Amniotic epithelial cell (primary cell): ENCODE measurements around the gene MLST8.
"Not testable (repeated sequence)": the region's sequence is repeated elsewhere in the genome, so short reads cannot be mapped to it uniquely, and the experiment has no call there.

Experiments
- DNase-seq: peaks from one replicate; pipeline ENCODE4 v3.0.0-alpha.2; 2010; ENCODE audit warnings: low read depth

The MLST8 gene

DNA sequence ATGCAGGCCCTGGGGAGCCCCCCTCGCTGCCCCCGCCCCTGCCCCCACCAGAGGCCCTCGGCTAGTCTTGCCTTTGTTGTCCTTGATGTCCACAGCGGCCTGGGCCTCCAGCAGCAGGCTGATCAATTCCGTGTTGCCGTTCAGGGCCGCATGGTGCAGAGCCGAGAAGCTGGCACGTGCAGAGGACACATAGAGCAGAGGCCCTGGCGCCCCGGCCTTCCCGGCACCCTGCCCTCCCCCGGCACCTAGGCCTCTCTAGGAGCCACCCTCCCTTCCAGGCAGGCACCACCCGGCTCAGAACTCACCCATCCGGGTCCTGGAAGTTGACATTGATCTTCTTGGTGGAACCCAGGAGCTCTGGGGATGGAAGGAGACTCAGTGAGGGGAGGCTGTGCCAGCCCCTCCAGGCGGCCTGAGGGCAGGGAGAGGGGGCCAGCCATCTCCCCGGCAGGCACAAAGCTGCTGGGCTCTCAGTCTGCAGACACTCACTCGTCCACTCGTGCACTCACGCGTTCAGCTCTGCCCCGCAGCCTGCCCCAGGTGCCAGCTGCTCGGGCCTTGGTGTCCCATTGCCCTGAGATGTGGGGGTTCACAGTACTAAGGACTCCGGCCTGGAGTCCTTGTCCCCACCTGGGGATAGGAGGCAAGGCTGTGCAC is 15.1 kb upstream of the MLST8 start:
- no peak for DNase-seq

DNA sequence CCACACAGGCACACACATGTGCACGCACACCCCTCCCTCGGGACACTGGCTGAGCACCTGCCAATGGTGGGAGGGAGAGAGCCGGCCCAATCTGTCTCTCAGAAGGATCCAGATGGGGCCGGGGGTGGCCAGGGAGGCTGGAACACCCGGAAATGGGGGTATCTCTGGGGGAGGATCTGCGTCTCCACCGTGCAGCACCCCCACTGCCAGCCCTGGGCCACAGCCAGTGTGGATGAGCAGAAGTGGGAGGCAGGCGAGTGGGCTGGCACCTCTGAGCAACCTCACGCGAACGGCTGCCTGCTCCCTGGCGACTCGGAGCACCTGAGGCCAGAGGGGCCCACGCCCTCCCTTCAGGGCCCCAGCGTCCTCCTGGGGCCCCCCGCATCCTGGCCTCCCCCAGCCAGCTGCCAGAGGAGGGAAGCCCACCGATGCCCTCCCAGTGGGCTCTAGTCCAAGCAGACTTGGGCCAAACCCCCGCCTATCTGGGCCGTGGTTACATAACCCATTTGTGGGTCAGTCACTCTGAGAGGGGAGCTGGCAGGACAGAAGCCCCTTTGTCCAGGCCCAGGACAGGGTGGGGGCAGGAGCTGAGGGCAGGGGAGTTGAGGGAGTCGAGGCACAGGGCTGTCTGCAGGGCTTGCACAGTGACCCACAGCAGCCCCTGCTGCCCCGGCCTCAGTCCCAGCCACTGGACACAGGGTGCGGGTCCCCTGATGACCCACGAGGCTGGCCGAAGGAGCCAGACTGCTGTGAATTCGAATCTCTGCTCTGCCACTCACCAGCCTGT is 14.4 kb upstream of the MLST8 start:
- no peak for DNase-seq

DNA sequence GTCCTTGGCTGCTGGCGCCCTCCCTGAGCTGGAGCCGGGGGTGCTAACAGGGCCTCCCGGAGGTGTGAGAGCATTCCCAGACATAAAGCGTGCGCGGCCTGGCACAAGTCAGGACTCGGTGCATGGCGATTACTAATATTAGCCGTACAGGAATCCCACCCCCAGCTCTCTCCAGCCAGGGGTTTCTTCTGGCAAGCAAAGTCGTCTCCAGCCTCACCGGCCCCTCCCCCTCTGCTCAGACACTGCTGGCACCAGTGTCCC is 13.9 kb upstream of the MLST8 start:
- DNase-seq, result no peak

DNA sequence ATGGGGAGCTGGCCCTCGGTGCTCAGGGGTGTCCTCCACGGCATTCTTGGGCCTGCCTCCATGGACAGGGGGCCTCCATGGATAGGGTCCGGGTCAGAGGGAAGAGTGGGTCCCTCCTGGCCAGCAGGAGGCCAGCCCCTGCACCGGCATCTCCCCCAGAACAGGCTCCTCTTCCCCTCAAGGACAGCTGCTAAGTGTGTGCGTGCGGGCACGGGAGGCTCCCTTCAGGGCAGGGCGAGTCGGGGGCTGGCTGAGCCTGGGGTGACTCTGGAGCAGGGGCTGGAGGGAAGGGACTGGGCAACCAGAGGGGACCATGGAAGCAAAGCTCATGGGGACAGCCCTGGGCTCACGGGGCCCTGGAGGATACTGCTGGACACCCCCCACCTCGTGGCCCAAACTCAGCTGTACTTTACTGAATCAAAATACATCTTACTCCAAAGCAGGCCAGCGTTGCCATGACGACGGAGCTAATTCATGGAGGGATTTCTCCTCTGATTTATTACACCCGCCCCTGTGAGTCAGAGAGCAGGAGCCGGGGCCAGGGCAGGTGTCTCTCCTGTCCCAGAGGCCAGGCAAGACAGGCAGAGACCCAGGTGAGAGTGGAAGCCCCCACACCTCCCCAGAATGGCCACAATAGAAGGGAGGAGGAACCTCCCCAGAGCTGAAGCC is 11.0 kb upstream of the MLST8 start:
- DNase-seq, result peak; percentile 78

DNA sequence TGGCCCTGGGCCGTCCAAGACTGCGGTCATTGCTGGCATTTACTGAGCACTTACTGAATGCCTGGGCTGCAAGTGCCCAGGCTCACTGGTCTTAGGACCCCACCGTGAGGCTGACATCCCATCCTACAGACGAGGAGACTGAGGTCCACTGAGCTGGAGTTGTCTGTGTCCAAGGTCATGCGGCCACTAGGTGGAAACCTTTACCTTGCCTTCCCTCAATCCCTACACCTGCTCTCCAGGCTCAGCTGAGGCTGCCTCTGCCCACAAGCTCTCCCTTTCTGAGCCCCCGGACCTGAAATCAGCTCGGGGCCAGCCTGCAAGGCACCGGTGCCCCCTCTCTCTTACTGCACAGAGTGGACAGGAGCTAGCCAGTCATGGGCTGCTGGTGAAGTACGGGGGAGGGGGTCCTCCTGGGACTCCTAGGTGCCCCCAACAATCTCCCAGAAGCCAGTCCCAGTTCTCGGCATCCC is 10.4 kb upstream of the MLST8 start:
- peak; percentile 49 for DNase-seq

DNA sequence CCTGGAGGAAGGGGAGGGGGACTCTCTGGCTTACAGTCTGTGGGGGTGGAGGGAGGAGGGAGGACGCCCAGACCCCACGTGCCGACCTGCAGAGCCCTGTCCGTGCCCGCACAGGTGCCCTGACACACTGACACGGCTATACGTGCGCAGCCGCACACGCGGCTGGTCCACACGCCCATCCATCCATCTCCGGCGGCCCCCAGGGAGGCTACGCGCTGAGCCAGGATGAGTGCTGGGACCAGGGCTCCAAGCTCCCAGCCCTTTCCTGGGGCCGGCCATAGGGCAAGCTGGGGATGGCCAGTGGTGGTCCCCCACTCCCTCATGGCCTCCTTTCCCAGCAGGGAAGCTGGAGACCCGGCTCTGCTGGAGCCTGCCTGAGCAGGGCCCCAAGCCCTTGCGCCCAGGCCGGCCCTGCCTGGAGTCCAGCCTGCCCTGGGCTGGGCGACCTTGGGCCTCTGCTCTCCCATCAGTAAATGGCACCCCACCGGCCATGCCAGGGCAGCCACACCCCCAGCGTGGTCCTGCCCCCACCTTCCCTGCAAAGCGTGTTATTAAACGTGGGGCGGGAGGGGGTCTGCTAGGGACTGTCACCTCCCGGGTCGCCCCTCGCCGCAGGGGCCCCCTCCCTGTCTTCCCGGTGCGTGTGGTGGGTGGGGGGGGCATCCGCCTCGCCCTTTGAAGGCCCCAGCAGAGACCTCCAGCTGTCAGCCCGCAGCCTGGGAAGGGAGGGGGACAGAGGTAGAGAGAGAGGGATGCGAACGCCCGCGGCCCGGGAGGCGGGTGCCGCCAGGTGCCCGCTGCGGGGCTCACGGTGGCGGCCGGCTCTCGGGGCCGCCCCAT is 9.7 kb upstream of the MLST8 start:
- no peak for DNase-seq

DNA sequence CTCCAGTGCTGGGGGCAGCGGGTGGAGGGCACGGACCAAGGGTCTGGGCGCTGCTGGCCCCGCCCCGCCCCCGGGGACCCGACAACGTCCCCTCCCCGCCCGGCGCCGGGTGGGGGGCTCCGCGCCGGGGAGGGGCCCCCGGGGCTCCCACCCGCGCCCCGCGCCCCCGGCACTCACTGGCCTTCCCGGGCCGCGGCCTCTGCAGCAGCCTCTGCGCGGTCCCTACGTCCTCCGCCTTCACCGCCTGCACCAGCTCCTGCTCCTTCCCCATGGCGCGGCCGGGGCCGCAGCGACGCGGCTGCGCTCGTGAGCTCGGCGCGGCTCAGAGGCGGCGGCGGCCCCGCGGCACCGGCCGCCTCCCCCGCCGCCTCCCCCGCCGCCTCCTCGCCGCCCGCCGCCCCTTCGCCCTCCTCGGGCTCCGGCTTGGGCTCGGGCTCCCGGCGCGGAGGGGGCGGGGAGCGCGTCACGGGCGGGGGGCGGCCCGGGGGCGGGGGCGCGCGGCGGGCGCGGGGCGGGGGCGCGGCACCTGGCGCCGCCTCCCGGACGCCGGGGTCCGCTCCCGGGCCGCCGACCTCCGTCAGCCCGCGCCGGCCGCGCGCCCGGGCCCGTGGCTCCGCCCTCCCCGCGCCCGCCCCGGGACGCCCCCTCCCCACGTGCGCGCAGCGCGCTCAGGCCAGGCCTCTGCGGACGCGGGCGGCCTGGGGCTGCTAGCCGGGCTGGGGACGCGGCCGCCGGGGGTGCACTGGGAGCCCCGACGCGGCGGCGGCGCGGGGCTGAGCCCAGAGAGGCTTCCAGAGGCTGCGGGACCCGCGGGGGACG is 8.9 kb upstream of the MLST8 start, which contains the start of gene CASKIN1:
CASKIN1 (minus strand) TSS at position 444 of the 819 bp plus-strand sequence; CDS start at position 271, 173 bp downstream.
- DNase-seq, result no peak

DNA sequence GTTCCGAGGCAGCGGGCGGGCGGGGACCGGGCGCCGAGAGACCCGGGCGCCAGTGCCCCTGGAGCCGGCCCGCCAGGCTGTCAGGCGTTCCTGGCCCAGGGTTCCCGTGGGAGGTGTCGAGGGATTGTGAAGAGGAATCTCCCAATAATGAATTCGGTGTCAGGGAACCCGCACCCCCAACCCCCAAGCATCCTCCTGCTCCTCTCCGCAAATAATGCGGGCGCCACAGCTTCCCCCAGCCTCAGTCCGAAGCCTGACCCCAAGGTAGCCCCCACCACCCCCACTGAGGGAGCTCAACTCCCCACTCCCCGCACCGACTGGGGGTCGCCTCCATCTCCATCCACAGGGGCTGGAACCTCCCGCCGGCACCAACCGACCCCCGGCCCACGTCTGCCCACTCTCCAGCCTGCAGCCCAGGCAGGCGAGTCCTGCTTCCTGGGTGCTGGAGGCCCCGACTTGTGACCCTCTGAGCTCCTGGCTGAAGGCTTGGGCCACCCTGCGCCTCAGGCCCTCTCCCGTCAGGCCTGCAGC is 8.2 kb upstream of the MLST8 start:
- DNase-seq, result no peak

DNA sequence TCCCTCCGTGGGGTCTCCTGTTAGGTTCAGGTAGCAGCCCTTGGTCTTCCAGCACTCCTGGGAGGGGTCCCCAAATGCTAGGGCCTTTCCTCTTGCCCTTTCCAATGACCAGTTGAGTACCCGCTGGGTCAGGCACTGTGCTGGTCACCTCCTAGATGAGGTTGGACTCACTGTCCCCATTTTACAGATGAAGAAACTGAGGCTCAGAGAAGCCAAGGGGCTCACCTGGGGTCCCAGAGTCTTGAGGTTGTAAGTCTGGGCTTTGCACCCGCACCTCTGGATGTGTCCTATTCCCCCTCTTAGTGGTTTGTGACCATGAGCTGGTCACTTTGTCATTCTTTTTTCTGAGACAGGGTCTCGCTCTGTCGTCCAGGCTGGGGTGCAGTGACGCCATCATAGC is 7.5 kb upstream of the MLST8 start:
- no peak for DNase-seq

DNA sequence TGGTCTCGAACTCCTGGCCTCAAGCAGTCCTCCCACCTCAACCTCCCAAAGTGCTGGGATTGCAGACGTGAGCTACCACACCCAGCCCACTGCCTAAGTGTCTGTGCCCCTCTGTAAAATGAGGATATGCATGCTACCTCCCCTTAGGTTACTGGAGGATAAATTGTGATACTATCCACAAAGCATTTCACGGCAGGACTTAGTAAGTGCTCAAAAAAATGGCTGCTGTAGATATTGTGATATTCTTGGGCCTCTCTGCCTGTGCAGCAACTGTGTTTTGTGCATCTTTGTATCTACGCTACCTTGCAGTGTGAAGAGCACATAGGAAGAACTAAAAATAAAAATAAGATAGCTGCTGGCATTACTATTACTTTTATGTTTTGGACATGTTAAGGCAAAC is 7.0 kb upstream of the MLST8 start:
- no peak for DNase-seq

DNA sequence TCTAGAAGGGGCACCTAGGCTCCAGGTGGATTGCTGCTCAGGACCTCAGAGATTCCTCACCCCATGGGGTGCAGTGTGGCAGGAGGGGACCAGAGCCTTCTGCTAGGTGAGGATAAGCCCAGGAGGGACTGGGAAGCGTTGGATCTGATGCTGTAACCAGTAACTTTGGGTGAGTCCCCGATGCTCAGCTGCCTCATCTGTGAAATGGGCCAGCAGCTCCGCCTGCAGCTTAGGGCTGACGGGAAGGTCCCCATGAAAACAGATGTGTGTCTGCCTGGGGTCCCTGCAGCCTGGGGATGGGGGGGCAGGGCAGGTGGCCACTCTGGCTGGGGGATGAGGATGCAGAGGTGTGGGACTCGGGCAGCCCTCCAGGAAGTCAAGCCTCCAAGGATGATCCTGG is 6.2 kb upstream of the MLST8 start:
- no peak for DNase-seq

DNA sequence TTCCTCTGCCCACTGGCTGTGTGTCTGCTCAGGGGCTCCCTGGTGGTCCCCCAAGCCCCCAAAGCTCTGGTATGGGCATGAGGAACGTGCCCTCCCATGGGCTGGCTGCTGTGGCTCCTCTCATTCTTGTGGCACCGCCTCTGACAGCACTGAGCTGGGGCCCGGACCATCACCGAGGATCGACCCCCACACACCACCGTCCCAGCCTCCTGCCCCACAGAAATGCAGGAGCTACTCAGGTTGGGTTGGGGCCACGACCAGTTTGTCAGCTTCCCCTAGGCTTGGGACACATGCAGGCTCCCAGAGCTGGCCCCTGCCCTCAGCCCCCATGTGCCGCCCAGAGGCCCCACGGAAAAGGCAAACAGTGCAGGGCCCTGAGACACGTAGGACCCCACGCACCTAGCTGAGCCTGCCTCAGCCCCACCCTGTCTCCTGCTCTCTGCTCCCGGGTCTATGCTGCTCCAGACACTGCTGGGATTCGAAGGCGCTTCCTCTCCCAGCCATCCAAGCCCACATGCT is 5.6 kb upstream of the MLST8 start:
- DNase-seq, result no peak

DNA sequence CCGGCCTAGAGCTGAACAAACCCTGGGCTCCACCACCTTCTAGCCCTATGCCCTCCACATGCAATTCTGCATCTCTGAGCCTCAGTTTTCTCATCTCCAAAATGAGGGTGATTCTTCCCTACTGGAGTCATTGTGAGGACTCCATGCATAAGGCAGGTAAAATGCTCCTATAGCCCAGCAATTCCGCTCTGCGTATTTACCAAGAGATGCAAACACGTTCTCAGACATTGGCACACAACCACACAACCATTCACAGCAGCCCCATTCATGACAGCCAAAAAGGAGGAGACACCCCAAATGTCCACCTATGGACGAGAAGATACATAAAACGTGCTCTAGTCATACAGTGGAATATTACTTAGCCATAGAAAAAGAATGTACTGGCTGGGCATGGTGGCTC is 4.9 kb upstream of the MLST8 start:
- DNase-seq, result no peak

DNA sequence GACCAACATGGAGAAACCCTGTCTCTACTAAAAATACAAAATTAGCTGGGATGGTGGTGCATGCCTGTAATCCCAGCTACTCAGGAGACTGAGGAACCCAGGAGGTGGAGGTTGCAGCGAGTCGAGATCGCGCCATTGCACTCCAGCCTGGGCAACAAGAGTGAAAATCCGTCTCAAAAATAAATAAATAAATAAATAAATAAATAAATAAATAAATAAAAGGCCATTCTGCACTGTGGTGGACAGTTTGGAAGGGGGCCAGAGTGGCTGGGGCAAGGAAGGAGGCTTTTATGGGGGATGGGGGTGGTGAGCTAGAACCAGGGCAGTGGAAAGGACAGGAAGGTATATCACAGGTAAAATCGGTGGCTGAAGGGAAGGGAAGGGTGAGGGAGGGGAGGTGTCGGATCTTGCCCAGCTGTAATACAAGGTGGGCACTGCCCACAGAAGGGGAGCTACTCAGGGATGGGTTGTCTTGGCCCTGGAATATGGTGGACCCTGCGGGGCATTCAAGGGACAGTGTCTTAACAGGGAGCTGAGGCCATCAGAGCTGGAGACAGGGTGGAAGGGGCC is 2.0 kb upstream of the MLST8 start:
- DNase-seq, result not testable (repeated sequence)

DNA sequence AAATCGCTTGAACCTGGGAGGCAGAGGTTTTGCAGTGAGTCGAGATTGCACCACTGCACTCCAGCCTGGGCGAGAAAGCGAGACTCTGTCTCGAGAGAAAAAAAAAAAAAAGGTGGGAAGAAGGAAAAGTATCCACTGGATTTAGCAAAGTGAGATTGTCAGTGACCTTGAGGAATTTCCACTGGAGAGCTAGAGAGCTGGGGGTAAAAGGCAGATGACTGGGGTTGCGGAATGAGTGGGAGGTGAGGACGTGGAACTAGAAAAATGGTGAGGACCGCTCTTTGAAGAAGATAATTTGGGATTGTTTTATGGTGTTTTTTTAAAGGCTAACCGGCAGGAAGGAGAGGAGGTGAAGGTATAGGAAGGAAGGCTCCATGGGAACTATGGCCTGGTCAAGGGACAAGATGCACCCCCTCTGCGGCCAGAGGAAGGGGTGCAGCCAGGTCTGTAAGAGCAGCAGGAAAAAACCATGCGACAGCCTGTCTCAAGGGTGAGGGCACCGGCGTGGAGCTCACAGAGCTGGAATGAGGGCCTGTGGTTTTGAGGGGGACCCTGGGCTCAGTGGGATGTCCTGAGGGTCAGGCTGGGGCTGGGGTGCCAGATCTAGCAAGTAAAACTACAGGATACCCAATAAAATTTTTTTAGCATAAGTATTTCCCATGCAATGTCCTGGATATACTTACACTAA is 694 bp upstream of the MLST8 start:
- DNase-seq, result peak; percentile 53

DNA sequence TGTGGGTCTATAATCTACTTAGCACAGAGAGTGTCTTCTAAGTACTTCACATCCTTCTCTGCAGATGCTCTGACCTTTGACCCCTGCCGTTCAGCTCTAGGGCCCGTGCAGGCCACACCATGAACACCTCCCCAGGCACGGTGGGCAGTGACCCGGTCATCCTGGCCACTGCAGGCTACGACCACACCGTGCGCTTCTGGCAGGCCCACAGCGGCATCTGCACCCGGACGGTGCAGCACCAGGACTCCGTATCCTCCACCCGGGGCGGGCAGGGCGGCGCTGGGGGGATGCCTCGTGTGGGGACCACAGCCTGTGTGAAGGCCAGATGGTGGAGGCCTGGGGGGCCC is 686 bp downstream of the MLST8 start:
- DNase-seq, result no peak

DNA sequence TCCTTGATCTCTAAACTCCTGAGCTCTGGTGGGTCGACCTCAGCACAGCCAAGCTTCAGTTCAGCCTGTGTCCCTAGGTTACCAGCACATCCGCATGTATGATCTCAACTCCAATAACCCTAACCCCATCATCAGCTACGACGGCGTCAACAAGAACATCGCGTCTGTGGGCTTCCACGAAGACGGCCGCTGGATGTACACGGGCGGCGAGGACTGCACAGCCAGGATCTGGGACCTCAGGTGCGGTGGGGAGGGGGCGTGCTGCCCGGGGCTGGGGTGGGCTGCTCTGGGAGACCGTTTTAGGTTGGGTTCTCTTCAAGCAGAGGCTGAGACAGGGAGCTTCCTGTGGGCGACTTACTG is 1.1 kb downstream of the MLST8 start:
- DNase-seq, result no peak

DNA sequence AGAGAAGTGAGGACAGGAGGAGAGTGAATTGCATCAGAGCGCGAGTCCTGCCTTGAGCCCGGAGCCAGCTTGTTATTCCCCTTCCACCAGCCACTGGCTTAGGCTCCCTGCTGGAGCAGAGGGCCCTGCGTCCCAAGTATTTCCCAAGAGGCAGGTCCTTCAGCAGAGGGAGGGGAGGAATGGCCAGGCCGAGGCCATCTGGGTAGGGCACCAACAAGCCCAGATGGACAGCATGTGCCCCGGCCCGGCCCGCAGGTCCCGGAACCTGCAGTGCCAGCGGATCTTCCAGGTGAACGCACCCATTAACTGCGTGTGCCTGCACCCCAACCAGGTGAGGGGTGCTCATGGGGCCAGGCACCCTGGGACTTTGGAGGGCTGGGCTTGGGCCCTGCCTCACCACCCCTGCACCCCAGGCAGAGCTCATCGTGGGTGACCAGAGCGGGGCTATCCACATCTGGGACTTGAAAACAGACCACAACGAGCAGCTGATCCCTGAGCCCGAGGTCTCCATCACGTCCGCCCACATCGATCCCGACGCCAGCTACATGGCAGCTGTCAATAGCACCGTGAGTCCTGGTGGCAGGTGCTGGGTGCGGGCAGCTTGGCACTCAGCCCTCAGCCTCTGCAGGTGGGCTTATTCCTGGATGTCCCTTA is 1.7 kb downstream of the MLST8 start:
- no peak for DNase-seq

DNA sequence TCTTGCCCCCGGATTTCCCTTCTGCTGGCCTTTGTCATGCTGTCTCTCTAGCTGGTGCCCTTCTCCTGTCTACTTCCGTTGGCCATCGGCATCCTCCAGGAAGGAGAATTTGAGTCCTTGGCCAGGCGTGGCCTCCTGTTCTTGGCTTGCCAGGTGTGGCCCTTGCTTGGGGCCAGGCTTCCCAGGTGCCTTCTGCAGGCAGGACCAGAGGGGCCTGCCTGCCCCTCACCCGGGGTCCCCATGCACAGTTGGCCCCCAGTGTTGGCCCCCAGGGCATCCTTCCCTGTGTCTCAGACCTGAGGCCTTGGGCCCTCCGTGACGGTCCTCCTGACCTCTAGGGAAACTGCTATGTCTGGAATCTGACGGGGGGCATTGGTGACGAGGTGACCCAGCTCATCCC is 2.6 kb downstream of the MLST8 start:
- DNase-seq, result no peak

DNA sequence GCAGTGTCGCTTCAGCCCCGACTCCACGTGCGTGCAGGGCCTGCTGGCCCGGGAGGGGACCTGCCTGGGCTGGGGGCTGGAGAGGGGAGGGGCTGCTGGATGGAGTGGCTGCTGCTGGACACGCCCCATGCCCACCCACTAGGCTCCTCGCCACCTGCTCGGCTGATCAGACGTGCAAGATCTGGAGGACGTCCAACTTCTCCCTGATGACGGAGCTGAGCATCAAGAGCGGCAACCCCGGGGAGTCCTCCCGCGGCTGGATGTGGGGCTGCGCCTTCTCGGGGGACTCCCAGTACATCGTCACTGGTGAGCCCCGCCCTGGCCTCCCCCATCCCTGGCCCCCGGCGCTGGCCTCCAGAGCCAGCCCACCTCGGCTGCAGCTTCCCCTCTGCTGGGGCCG is 3.1 kb downstream of the MLST8 start:
- no peak for DNase-seq
